Raji (cell line): ENCODE measurements around the gene SEC16A.

Experiments used
- POLR2A ChIP-seq: IDR thresholded peaks from 2 replicates; pipeline ENCODE4 v1.6.1; 2011; ENCODE audit warnings: low read depth, low read length, control low read depth; ENCODE audit not compliant: insufficient read depth

The SEC16A gene

GRCh38 chr9:136499935-136500910 is 17.4 kb upstream of the SEC16A start:
- TF ChIP-seq POLR2A = no peak

GRCh38 chr9:136499071-136499934 is 16.5 kb upstream of the SEC16A start:
- TF ChIP-seq POLR2A = no peak

- no peak for TF ChIP-seq POLR2A
Observed at GRCh38 chr9:136497916-136498695, 15.3 kb upstream of the SEC16A start.

- TF ChIP-seq POLR2A = no peak
Observed at GRCh38 chr9:136496801-136497620, 14.2 kb upstream of the SEC16A start.

GRCh38 chr9:136496181-136496580 is 13.3 kb upstream of the SEC16A start:
- no peak for TF ChIP-seq POLR2A

- TF ChIP-seq POLR2A = no peak
Observed at GRCh38 chr9:136495238-136495800, 12.5 kb upstream of the SEC16A start.

- TF ChIP-seq POLR2A = no peak
Observed at GRCh38 chr9:136494531-136495215, 11.8 kb upstream of the SEC16A start.

- no peak for TF ChIP-seq POLR2A
Observed at GRCh38 chr9:136494012-136494411, 11.2 kb upstream of the SEC16A start.

- TF ChIP-seq POLR2A = no peak
Observed at GRCh38 chr9:136493567-136493971, 10.7 kb upstream of the SEC16A start.

GRCh38 chr9:136492978-136493522 is 10.2 kb upstream of the SEC16A start:
- no peak for TF ChIP-seq POLR2A

- no peak for TF ChIP-seq POLR2A
Observed at GRCh38 chr9:136489731-136490130, 6.9 kb upstream of the SEC16A start.

- TF ChIP-seq POLR2A = no peak
Observed at GRCh38 chr9:136488247-136489214, 5.7 kb upstream of the SEC16A start.
